ENCODE data around the gene HLA-DRA. TPM values are rescaled to one million over a fixed set of nuclear protein-coding genes. Genes with fewer than 3 reads are reported as not detected.

The HLA-DRA gene
- total and polyA plus RNA-seq, 2 of the 8 experiments (the other 6 are each of a cell fraction or from before 2014, with no cell fraction given): 5.0 to 6.2 TPM

- no peak overlapping the region for H3K4me2 ChIP-seq (ENCODE audit: insufficient read depth in 1 of 2, low read depth in 2 of 2, low read length in 2 of 2)
- no peak overlapping the region for H2BK5ac ChIP-seq (ENCODE audit: low read depth, low read length)
- no peaks in the 10 kb centered on the region for H3K79me2 ChIP-seq (ENCODE audit: control insufficient read depth in 1 of 2, insufficient read depth in 2 of 2, low read length in 2 of 2)
- H2AK5ac ChIP-seq (ENCODE audit: low read depth, low read length): no peak overlapping the region
- H3K56ac ChIP-seq (replicated peaks; ENCODE audit: insufficient read length, low read depth, low read length): no peak overlapping the region
- no peak overlapping the region for H3K14ac ChIP-seq (ENCODE audit: insufficient read length)
- H3K4ac ChIP-seq (replicated peaks; ENCODE audit: insufficient read length, low read depth, low read length): no peak overlapping the region
- H4K5ac ChIP-seq (ENCODE audit: insufficient read length, low read depth, low read length): no peak overlapping the region
- ChIA-PET CTCF (ENCODE audit: partially characterized antibody) (interaction anchor here (0.6 to 4.6 kb wide), 5 partner anchors 10 to 392 kb away, joined by 3 to 43 read pairs (median 4); no protein-coding TSS in a partner anchor), POLR2A (ENCODE audit: partially characterized antibody) (no interaction called here)
- no peak overlapping the region for H2BK12ac ChIP-seq (ENCODE audit: low read depth, low read length)
- no peak overlapping the region for H2BK120ac ChIP-seq (replicated peaks; ENCODE audit: low read depth, low read length)
- no peaks in the 10 kb centered on the region for H3K36me3 ChIP-seq (ENCODE audit: control insufficient read depth in 2 of 4, insufficient read depth in 4 of 4, low read length in 3 of 4)
- no peak overlapping the region for H3K27ac ChIP-seq (ENCODE audit: low read depth, low read length)
- no peak overlapping the region for H3K4me3 ChIP-seq (ENCODE audit: extremely low read depth in 1 of 4, insufficient read depth in 2 of 4, low read depth in 3 of 4, low read length in 4 of 4)
- H3K23ac ChIP-seq (ENCODE audit: insufficient read length): no peak overlapping the region
- no peaks in the 10 kb centered on the region for H3K79me1 ChIP-seq (ENCODE audit: low read depth, low read length)
- DNase-seq (ENCODE audit: low read depth in 1 of 2, low spot score in 2 of 2) (no peak), FAIRE-seq (no peak)
- TF ChIP-seq HDAC6 (IDR thresholded peaks at IDR 0.05; ENCODE audit: low read depth, low read length) (no peak), FOSL1 (IDR thresholded peaks at IDR 0.05; ENCODE audit: insufficient read depth, low read depth, low read length) (no peak), ASH2L (IDR thresholded peaks at IDR 0.05; ENCODE audit: low read length) (no peak), RXRA (IDR thresholded peaks at IDR 0.05; ENCODE audit: insufficient read depth, low read depth, low read length) (no peak), CTCF (IDR thresholded peaks at IDR 0.05; ENCODE audit: control extremely low read depth in 1 of 3, insufficient read depth in 1 of 3, low read depth in 1 of 3, low read length in 3 of 3) (peak; percentile 1 to 23 (median 10); a peak in 3 of 4 replicates), HDAC2 (IDR thresholded peaks at IDR 0.05; ENCODE audit: borderline replicate concordance in 1 of 2, low read depth in 2 of 2, low read length in 2 of 2) (no peak)
- no peak overlapping the region for H4K91ac ChIP-seq (replicated peaks; ENCODE audit: insufficient read length, low read length)
- H4K20me1 ChIP-seq (replicated peaks in 1 of 2; ENCODE audit: control insufficient read depth in 1 of 2, insufficient read depth in 2 of 2, low read length in 2 of 2): no peaks in the 10 kb centered on the region
- no peaks in the 10 kb centered on the region for H3K9me3 ChIP-seq (ENCODE audit: insufficient read depth in 2 of 2, low read depth in 1 of 2, low read length in 1 of 2)
- H2BK15ac ChIP-seq (ENCODE audit: low read length): no peak overlapping the region
- H4K8ac ChIP-seq (ENCODE audit: extremely low read depth, insufficient read depth, low read length): peak overlapping the region; percentile 45
- no peak overlapping the region for H2AFZ ChIP-seq (ENCODE audit: low read length)
- H3K9ac ChIP-seq (replicated peaks in 1 of 4; ENCODE audit: extremely low read depth in 1 of 4, low read depth in 3 of 4, low read length in 3 of 4): no peak overlapping the region
- H3K23me2 ChIP-seq (ENCODE audit: low read depth, low read length): no peaks in the 10 kb centered on the region
- 0 out of 2 replicates have a peak overlapping the region, but pooled peaks have one; percentile 48 for H2BK20ac ChIP-seq (ENCODE audit: low read length)
- WGBS, 2 experiments (ENCODE audit: extremely low coverage in 1 of 2, insufficient coverage in 1 of 2, insufficient read length in 1 of 2, insufficient replicate concordance in 2 of 2, low coverage in 1 of 2, low lambda C conversion rate in 2 of 2, missing lambda C conversion rate in 1 of 2): 87% methylated on average over 8 of the region's 8 CpGs; no CpG with 5 or more reads in 1 of the 2 experiments
- peaks cover 0 to 6% (median 2%) of the 10 kb centered on the region in 4 experiments; a peak in 3 of 7 replicates for H3K4me1 ChIP-seq (replicated peaks in 1 of 4; ENCODE audit: control insufficient read depth in 3 of 4, insufficient read depth in 4 of 4, low read length in 3 of 4)
- no peaks in the 10 kb centered on the region for H3K27me3 ChIP-seq (replicated peaks in 1 of 4; ENCODE audit: control insufficient read depth in 3 of 4, extremely low read depth in 1 of 4, insufficient read depth in 3 of 4, low read length in 3 of 4)
- H3K18ac ChIP-seq (ENCODE audit: extremely low read depth, low read length): no peak overlapping the region
These were observed 36.9 kb upstream of the HLA-DRA start for GRCh38 chr6:32402812-32403211.

Data from H1 (cell line).